GM19035 (cell line): Measurements from ENCODE around the gene ZNF264.
"Not testable (repeated sequence)": the region's sequence is repeated elsewhere in the genome, so short reads cannot be mapped to it uniquely, and the experiment has no call there.

Source experiments
- ATAC-seq: cut with Tn5 transposase; IDR thresholded peaks from one replicate; pipeline ENCODE4 v1.9.1; 2021; ENCODE audit not compliant: unreplicated experiment

Gene ZNF264

DNA sequence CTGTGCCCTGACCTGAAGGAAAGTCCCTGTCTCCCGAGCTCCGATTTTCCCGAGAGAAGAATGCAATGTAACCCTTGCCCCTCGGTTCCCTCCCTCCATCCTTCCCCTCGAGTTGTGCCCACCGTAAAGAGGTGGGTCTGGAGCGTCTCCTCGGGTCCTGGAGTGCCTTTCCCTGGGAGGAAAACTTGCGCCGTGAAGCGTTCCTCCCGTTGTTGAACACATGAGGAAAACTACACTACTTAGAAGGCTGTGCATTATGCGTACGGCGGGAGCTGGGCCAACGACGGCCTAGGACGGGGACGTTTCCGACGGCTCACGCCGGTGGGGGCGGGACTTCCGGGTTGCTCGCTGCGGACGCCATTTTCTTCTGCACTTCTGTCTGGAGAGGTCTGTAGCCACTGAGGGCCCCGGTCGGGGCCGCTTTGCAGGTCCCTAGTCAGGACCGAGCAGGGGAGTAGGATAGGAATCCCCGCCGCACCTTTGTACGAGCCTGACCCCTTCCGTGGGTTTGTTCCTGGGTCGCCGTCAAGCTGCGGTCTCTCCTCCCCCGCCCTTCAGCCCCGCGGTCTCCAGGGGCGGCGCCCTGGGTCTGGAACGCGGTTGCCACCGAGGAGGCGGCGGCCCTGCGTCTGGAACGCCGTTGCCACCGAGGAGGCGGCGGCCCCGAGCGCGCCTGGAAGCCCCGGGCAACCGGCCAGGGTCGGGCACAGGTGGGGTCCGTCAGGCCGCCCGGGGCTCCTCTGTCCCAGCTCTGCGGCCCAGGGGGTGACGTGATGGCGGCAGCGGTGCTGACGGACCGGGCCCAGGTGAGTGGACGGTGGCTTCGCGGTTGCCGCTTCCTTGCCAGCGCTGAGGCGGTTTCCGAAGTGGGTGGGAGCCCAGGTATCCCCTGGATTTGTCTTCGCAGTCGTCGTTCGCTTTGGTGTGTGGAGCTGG, at the start of gene ZNF264:
Gene ZNF264 (plus strand): TSS at position 360 of the 936 bp plus-strand sequence. CDS start 414 bp downstream, at position 774.
- ATAC-seq, result peak; percentile 96

DNA sequence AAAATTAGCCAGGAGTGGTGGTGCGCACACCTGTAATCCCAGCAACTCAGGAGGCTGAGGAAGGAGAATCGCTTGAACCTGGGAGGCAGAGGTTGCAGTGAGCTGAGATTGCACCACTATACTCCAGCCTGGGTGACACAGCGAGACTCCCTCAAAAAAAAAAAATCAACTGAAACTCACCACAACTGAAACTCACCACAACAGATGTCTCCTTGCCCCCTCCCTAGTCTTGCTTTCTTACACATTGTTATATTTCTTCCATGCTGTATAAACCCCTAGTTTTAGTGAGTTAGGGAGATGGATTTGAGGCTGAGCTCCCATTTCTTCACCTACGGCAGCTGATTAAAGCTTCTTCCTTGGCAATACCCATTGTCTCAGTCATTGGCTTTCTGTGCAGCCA, 49.6 kb upstream of the ZNF264 start:
- ATAC-seq, result no peak

DNA sequence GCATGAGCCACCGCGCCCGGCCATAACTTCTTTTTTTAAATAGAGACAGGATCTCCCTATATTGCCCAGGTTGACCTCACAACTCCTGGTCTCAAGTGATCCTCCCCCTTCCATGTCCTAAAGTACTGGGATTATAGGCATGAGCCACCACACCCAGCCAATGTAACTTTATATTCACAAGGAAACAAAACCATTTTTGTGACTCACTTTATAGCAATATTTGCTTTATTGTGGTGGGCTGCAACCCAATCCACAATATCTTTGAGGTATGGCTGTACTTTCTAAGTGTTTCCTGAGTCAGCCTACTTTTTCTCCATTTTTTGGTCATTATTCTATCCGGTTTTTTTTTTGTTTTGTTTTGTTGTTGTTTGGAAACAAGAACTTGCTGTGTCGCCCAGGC, 38.4 kb upstream of the ZNF264 start:
- no peak for ATAC-seq

DNA sequence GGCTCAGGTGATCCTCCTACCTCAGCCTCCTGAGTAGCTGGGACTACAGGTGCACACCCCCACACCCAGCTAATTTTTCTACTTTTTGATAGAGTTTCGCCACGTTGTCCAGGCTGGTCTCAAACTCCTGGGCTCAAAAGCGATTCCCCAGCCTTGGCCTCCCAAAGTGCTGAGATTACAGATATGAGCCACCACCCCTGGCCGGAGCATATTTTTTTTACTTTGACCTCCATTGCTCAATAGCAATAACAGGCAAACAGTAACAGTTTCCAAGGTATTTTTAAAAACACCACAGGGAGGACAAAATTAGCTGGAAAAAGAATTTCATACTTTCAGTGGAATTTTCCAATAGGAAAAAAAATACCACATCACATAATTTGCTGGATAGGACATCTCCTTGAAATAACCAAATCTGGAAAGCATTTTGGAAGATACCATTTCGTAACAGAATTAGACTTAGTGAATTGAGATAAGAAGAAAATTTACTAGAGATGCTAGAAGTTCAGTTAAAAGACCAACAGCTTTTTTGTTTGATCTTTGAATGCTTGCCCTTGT, 29.2 kb upstream of the ZNF264 start:
- no peak for ATAC-seq

DNA sequence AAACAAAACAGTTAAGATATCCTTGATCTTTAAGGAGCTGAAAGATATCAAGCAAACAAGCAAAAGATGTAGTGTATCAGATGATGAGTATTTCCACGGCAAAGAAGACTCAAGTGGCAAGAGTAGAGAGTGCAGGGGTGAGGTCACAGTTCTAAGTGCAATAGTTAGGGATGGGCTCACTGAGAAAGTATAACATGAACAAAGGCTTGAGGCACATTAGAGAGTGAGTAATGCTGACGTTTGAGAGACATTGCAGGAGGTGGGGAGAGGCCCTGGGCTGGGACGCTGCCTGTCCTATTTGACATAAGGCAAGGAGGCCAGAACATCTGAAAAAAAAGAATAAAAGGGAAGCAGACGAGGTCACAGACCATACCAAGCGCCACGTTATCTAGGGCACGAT, 25.5 kb upstream of the ZNF264 start:
- ATAC-seq, result no peak

DNA sequence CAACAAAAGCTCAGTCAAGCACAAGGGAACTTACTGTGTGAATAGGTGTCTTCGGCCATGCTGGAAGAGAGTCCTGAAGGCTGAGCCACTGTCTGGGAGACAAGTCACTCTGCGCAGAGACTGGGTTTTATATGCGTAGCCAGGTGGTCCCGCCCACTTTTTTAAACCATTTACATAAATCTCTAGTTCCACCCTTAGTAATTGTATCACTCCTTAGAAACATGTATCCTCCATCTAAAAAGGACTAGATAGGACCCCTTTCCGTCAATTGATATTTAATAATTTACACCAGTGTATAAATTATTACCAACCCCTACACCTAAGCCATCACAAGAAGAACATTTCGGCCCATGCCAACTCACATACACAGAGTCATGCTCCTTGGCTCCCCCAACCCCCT, 23.9 kb upstream of the ZNF264 start, which contains the start of gene DUXA:
Gene DUXA (minus strand): TSS at position 101 of the 400 bp plus-strand sequence. CDS start 42 bp downstream, at position 59.
- no peak for ATAC-seq

DNA sequence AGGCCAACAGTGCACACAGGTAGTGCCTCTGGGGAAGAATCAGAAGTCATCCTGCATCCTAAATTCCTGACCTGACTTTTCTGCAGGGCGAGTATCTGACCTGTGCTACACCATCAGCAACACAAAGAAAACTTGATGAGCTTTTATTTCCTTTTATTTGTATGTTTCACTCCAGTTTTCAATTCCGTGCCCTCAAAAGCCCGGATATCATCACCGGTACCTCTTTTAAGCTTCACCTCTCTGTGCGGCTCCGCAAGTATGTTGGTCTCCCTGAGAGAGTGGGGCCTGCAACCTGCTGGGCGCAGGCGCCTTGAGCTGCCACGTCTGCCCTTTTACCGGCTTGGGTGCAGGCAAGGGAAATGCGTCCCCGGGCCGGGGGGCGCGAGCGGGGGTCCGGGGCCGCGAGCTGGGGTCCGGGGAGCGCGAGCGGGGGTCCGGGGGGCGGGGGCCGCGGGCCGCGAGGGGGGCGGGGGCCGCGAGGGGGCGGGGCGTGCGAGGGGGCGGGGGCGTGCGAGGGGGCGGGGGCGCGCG, 19.7 kb upstream of the ZNF264 start:
- ATAC-seq, result no peak

DNA sequence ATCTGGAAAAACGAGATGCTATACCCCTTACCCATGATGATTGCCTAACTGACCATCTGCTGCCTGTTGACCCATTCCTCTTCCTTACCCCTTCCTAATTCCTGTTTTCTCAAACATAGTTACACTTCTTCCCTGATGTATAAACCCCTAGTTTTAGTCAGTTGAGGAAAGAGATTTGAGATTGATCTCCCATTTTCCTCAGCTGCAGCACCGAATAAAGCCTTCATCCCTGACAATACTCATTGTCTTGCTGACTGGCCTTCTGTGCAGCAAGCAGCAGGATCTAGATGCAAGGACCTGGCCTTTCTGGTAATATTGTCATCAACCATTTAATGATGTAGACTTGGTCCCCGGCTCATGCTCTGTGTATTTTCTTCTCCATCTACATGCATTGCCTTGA, 999 bp upstream of the ZNF264 start:
- ATAC-seq, result no peak

DNA sequence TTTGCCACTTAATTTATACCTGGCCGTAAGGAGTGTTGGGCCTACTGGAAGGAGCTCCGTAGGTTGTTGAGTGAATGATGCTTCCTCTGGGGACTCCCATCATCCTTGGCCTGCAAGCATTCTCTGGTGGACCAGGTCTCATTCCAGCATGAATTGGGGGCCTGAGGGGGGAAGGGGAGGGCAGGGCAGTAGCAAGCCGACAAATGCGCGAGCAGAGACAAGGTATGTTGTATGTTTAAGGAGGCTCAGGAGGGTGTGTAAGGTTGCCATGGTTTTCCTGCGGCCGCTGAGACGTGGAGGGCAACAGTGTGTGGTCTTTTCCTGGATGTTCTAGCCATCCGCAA, 749 bp downstream of the ZNF264 start:
- no peak for ATAC-seq

DNA sequence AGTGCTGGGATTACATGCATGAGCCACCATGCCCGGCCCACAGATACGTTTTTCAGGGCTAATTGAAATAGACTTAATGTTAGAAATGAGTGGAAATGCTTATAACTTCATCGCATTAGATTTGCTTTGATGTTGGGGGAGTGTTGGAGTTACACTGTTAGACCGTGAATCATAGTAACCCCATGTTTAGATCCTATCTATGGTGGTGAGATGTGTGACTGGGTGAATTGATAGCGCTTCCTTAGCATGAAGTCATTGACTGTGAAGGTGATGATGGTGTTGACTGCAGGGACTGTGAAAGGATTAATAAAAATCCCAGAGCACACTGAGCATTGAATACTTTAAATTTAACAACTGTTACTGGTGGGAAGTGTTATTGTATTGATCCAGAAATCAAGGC, 1.7 kb downstream of the ZNF264 start:
- ATAC-seq, result no peak

DNA sequence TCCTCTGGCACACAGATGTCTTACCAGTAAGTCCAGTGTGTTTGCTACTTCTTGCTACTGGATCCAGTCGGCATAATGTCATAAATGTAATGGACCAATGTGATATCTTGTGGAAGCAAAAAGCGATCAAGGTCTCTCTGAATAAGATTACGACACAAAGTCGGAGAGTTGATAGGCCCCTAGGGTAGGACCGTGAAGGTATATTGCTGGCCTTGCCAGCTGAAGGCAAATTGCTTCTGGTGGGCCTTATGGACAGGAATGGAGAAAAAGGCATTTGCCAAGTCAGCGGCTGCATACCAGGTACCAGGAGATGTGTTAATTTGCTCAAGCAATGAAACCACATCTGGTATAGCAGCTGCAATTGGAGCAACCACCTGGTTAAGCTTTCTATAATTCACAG, 6.6 kb downstream of the ZNF264 start:
- ATAC-seq, result not testable (repeated sequence)

DNA sequence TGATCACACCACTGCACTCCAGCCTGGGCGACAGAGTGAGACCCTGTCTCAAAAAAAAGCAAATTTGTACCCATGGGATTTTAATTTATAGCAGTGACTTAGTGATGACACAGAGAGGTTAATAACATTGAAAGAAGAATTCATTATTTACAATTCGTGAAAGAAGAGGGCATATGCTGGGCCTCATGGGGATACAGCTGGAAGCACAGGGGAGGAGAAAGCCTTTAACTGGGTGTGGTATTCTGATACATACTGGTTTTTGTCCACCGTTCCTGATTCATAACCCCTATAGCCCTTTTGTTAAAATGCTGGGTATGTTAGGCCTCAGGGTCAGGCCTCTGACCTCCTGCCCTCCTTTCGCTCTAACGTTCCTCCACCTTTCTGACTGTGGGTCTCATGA, 10.9 kb downstream of the ZNF264 start:
- ATAC-seq, result no peak

DNA sequence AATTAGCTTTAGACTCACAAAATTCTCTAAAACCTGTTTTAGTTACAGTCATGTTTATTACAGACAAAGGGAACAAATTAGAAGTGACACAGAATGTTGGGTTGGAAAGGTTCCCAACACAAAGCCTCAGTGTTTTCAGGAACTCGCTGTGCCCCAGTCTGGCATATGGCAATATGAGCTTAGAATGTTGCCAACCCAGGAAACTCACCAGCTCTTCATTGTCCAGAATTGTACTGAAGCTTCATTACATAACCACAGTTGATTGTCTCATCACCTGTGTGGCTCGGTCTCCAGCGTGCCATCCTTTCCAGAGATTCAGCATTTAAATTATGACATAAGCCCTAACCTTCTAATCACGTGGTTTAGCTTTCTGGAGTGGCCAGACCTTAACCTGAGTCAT, 19.1 kb downstream of the ZNF264 start:
- ATAC-seq, result no peak

DNA sequence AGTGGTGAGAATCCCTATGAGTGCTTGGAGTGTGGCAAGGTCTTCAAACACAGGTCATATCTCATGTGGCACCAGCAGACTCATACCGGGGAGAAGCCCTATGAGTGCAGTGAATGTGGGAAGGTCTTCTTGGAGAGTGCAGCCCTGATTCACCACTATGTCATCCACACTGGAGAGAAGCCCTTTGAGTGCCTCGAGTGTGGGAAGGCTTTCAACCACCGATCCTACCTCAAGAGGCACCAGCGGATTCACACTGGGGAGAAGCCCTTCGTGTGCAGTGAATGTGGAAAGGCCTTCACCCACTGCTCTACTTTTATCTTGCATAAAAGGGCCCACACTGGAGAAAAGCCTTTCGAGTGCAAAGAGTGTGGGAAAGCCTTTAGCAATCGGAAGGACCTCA, 20.8 kb downstream of the ZNF264 start:
- no peak for ATAC-seq

DNA sequence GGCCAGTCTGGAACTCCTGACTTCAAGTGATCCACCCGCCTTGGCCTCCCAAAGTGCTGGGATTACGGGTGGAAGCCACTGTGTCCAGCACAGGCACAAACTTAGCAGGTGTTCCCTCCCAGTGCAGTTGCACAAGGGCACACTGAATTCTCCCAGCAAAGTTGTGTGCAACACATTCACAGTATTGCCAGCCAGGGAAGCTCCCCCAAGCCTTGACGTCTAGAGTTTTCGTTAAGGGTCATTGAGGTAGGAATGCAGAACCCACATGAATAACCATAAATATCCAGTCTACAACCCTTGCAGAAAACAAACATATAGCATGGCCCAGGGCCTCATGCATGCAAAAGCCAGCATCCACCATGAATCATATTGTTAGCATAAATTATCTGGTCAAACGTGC, 36.2 kb downstream of the ZNF264 start:
- no peak for ATAC-seq

DNA sequence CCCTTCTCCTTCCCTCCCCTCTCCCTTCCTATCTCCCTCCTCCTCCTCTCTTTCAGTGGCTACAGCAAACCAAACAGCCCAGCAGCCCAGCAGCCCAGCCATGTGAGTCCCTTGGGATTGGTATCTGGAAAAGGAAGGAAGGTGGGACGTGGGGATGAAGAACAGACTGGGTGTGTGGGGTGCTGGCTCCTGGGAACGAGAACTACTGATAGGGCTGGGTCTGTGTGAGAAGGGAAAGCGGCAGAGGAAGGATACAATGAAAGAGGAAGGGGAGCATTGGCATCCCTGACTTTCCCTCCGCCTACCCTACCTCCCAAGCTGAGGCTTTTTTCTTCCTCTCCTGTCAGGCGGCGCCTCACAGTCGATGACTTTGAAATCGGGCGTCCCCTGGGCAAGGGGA, 40.4 kb downstream of the ZNF264 start:
- ATAC-seq, result no peak

DNA sequence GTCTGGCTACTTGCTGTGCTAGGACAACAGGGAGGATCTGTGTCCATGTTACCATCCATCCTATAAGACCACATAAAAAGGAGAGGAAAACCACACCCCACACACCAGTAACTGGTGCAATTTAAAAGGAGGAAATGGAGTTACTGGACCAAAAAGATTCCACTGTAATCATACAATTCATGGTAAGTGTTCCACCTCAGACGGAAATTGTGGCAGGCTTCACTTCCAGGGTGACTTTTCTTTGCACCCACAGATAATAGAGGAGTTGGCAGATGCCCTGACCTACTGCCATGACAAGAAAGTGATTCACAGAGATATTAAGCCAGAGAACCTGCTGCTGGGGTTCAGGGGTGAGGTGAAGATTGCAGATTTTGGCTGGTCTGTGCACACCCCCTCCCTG, 41.9 kb downstream of the ZNF264 start:
- ATAC-seq, result no peak

DNA sequence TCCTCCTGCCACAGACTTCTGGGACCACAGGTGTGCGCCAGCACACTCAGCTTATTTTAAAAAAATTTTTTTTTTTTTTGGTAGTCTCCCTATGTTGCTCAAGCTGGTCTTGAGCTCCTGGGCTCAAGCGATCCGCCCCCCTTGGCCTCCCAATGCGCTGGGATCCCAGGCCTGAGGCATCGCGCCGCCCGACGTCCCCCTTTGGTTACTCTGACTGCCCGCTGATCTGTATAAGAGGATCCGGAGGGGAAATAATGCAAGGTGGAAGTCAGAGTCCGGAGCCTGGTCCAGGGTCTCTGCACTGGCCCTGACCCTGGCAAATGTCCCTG, 48.6 kb downstream of the ZNF264 start:
- no peak for ATAC-seq

DNA sequence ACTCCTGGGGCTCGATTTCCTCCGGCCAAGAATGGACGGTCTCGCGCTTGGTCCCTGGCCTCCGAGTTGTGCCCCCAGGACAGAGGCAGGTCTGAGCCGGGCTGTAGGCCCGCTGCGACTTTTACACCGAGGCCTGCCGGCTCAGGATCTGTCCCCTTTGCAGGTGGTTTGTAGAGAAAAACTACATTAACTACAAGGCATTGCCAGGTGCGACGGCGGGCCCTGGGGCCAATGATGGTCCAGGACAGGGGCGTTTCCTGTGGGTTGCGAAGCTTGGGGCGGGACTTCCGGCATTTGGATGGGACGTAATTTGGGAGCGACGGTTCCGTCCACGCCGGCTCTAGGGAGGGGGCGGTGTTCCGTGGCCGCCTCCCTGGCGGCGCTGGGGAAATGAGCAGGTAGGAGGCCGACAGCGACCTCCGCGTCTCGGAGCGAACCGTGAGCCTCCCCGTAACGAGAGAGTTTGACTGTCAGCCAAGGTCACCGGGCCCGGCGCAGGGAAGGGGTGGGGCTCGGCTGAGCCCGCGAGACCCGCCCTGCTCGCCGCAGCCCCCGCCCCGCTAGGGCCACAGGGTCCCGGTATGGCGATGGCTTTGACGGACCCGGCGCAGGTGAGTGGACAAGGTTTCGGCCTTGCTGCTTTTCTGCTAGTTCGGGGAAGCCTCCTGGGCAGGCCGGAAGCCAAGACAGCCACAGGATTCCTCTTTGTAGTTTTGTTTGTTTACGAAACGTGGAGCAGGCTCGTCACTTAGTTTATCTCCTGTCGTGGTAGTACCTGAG, 49.2 kb downstream of the ZNF264 start, which contains the start of gene ZNF805:
Gene ZNF805 (plus strand): TSS at position 322 of the 780 bp plus-strand sequence. CDS start 260 bp downstream, at position 582.
- ATAC-seq, result peak; percentile 95

DNA sequence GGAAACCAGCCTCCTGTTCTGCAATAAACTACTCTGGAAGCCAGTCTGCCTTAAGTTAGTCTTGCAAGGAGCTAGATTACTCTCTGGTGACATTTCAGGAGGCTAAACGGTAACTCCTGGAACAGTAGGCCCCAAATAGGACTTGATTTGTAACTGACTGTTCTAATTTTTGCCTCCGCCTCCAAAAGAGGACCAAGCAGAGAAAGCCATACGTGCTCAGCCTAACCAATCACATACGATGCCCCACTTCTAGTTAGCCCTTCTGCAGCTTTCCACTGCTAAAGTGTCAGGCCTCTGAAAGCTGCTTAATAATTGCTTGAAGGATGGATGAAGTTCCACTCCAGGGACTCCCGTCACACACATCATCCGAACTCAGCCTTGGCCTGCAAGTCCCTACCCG, 49.9 kb downstream of the ZNF264 start:
- ATAC-seq, result no peak

DNA sequence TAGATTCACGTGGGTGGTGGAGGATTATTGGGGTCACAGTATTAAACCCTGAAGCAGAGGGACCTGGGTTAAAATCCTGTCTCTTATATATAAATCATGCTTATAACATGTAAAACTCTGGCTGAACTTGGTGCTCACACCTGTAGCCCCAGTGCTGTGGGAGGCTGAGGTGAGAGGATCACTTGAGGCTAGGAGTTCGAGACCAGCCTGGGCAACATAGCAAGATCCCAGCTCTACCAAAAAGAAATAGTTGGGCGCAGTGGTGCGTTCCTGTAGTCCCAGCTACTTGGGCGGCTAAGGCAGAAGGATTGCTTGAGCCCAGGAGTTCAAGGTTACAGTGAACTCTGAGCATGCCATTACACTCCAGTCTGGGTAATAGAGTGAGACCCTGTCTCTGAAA, 51.5 kb downstream of the ZNF264 start:
- no peak for ATAC-seq

DNA sequence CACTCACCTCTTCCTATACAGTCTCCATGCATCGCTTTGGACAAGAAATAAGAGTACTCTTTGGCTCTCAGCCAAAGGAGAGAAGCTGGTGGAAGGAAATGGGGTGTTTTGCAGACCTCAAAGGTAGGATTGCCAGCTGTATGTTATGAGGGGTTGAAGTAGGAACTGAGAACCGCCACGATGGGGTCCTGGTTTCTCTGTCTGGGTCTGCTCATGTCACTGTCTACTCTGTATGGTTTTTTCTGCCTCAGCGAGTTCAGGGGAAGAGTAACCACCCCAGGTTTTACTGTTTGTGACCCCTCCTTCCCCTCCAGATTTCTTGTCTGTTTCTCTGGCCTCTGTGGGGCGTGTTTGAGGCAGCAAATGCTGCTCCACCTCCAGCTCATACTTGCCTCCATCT, 53.2 kb downstream of the ZNF264 start:
- no peak for ATAC-seq
